ENCODE results near the gene MBD5.
"Not testable (repeated sequence)": the region's sequence is repeated elsewhere in the genome, so short reads cannot be mapped to it uniquely, and the experiment has no call there.

Gene MBD5

GRCh38 chr2:148534416-148535204, 513.7 kb downstream of the MBD5 start:
- in situ Hi-C loops (cut with MboI; ENCODE audit: low sequenced_read_pairs) = no loop called here

- in situ Hi-C loops (cut with MboI; ENCODE audit: low sequenced_read_pairs) = no loop called here
These were observed 517.5 kb downstream of the MBD5 start for GRCh38 chr2:148538375-148538774.

GRCh38 chr2:148540022-148540421, 519.1 kb downstream of the MBD5 start:
- in situ Hi-C loops (cut with MboI; ENCODE audit: low sequenced_read_pairs) = no loop called here

GRCh38 chr2:148541792-148542191, 520.9 kb downstream of the MBD5 start:
- in situ Hi-C loops (cut with MboI; ENCODE audit: low sequenced_read_pairs) = no loop called here

- in situ Hi-C loops (cut with MboI; ENCODE audit: low sequenced_read_pairs) = no loop called here
These were observed 521.7 kb downstream of the MBD5 start for GRCh38 chr2:148542614-148543013.

GRCh38 chr2:148543088-148543540, 522.2 kb downstream of the MBD5 start:
- in situ Hi-C loops (cut with MboI; ENCODE audit: low sequenced_read_pairs) = not testable (repeated sequence)

GRCh38 chr2:148545390-148546256, 524.7 kb downstream of the MBD5 start:
- in situ Hi-C loops (cut with MboI; ENCODE audit: low sequenced_read_pairs) = no loop called here

- in situ Hi-C loops (cut with MboI; ENCODE audit: low sequenced_read_pairs) = no loop called here
These were observed 525.4 kb downstream of the MBD5 start for GRCh38 chr2:148546270-148546669.

- in situ Hi-C loops (cut with MboI; ENCODE audit: low sequenced_read_pairs) = no loop called here
These were observed 528.0 kb downstream of the MBD5 start for GRCh38 chr2:148548716-148549400.

GRCh38 chr2:148552675-148553331, 531.9 kb downstream of the MBD5 start:
- in situ Hi-C loops (cut with MboI; ENCODE audit: low sequenced_read_pairs) = loop anchor here (25.0 kb wide), 1 partner anchor 434 kb away; no protein-coding TSS in a partner anchor

- in situ Hi-C loops (cut with MboI; ENCODE audit: low sequenced_read_pairs) = loop anchor here (25.0 kb wide), 1 partner anchor 434 kb away; no protein-coding TSS in a partner anchor
These were observed 532.5 kb downstream of the MBD5 start for GRCh38 chr2:148553332-148553887.

GRCh38 chr2:148554459-148555247, 533.8 kb downstream of the MBD5 start:
- in situ Hi-C loops (cut with MboI; ENCODE audit: low sequenced_read_pairs) = loop anchor here (25.0 kb wide), 1 partner anchor 433 kb away; no protein-coding TSS in a partner anchor

GRCh38 chr2:148555622-148556294, 534.9 kb downstream of the MBD5 start:
- in situ Hi-C loops (cut with MboI; ENCODE audit: low sequenced_read_pairs) = loop anchor here (25.0 kb wide), 1 partner anchor 432 kb away; no protein-coding TSS in a partner anchor

GRCh38 chr2:148557844-148558436, 537.0 kb downstream of the MBD5 start:
- in situ Hi-C loops (cut with MboI; ENCODE audit: low sequenced_read_pairs) = loop anchor here (25.0 kb wide), 1 partner anchor 429 kb away; no protein-coding TSS in a partner anchor

- in situ Hi-C loops (cut with MboI; ENCODE audit: low sequenced_read_pairs) = loop anchor here (25.0 kb wide), 1 partner anchor 427 kb away; no protein-coding TSS in a partner anchor
These were observed 539.6 kb downstream of the MBD5 start for GRCh38 chr2:148560496-148560895.

GRCh38 chr2:148561389-148561788, 540.5 kb downstream of the MBD5 start:
- in situ Hi-C loops (cut with MboI; ENCODE audit: low sequenced_read_pairs) = loop anchor here (25.0 kb wide), 1 partner anchor 426 kb away; no protein-coding TSS in a partner anchor

GRCh38 chr2:148565272-148565894, 544.5 kb downstream of the MBD5 start:
- in situ Hi-C loops (cut with MboI; ENCODE audit: low sequenced_read_pairs) = loop anchor here (25.0 kb wide), 1 partner anchor 422 kb away; no protein-coding TSS in a partner anchor
